Measurements from ENCODE around the gene MRPL55. TPM values are rescaled to one million over a fixed set of nuclear protein-coding genes. Genes with fewer than 3 reads are reported as not detected.

Gene MRPL55
- total RNA-seq, 1 experiment from 2014 or later = 57.1 TPM

GRCh38 chr1:228105270-228105995 lies 3.7 kb downstream of the MRPL55 start:
- no peak overlapping the region for H3K4me2 ChIP-seq (ENCODE audit: low read length)
- H4K20me1 ChIP-seq (ENCODE audit: insufficient read depth) = no peaks in the 10 kb centered on the region
- no peaks in the 10 kb centered on the region for H3K27me3 ChIP-seq (ENCODE audit: insufficient read depth, low read length)
- POLR2A ChIA-PET = no interaction called here
- H3K9me2 ChIP-seq (ENCODE audit: insufficient read depth) = no peaks in the 10 kb centered on the region
- ATAC-seq (no peak), DNase-seq (ENCODE audit: low read depth, low spot score) (no peak)
- H3K9ac ChIP-seq (ENCODE audit: low read length) = no peak overlapping the region
- H3K27ac ChIP-seq (ENCODE audit: low read depth, low read length) = no peak overlapping the region
- peaks cover 44% of the 10 kb centered on the region for H3K79me2 ChIP-seq (ENCODE audit: insufficient read depth, low read length)
- intact Hi-C loops (cut with micrococcal nuclease) = no loop called here
- TF ChIP-seq POLR2A (IDR thresholded peaks at IDR 0.05; ENCODE audit: borderline replicate concordance, extremely low read depth, insufficient read depth, insufficient read length) = no peak
- TF ChIP-seq SIN3A (IDR thresholded peaks at IDR 0.05; ENCODE audit: low read depth) = no peak
- TF ChIP-seq ZBTB33 (IDR thresholded peaks at IDR 0.05; ENCODE audit: extremely low read depth, insufficient replicate concordance, low read length) = no peak
- TF ChIP-seq RAD21 (IDR thresholded peaks at IDR 0.05; ENCODE audit: low read depth) = no peak
- no peak for TF ChIP-seq EZH2 (IDR thresholded peaks at IDR 0.05)
- CTCF ChIA-PET = no interaction called here
- H3K4me1 ChIP-seq (ENCODE audit: control insufficient read depth in 1 of 2, insufficient read depth in 2 of 2, low read length in 2 of 2) = peaks cover 6 to 34% of the 10 kb centered on the region in 2 experiments; a peak in 3 of 4 replicates
- no peaks in the 10 kb centered on the region for H3K9me3 ChIP-seq (ENCODE audit: control insufficient read depth in 1 of 2, insufficient read depth in 1 of 2, low read depth in 1 of 2, low read length in 2 of 2)
- no TSS peak for BruUV-seq (replicated peaks)
- H3K4me3 ChIP-seq (replicated peaks in 1 of 2; ENCODE audit: low read depth in 1 of 2, low read length in 2 of 2) = no peak overlapping the region
- peaks cover 0 to 14% of the 10 kb centered on the region in 2 experiments; a peak in 1 of 4 replicates for H3K36me3 ChIP-seq (ENCODE audit: control insufficient read depth in 1 of 2, insufficient read depth in 2 of 2, low read length in 2 of 2)
- H2AFZ ChIP-seq (ENCODE audit: low read depth, low read length, poor library complexity, severe bottlenecking) = no peak overlapping the region
- RAD21 ChIA-PET (ENCODE audit: low non-redundant PET in 1 of 2, low total read pairs in 2 of 2, uncharacterized antibody in 2 of 2, unreplicated experiment in 2 of 2) = no interaction called here

Data from HCT116 (cell line).